CD4-positive, alpha-beta T cell treated with Interleukin-15 for 4 hours (primary cell): Measurements from ENCODE around the gene SP110.
A peak's percentile ranks its signal among the peaks of the same experiment; 100 is the strongest.
"Not testable (repeated sequence)": the region's sequence is repeated elsewhere in the genome, so short reads cannot be mapped to it uniquely, and the experiment has no call there.

Experiments
- DNase-seq: peaks from one replicate; pipeline ENCODE4 v3.0.0-alpha.2; 2020; ENCODE audit warnings: low spot score

The SP110 gene

GRCh38 chr2:230219419-230220331 is at the start of gene SP110:
Gene SP110, minus strand, starts transcription at chr2:230219984. Its CDS starts 3,057 bp downstream, at chr2:230216927.
- DNase-seq = peak; percentile 81

- DNase-seq = no peak
These were observed 48.9 kb upstream of the SP110 start for GRCh38 chr2:230268606-230269243.

- DNase-seq = no peak
These were observed 47.8 kb upstream of the SP110 start for GRCh38 chr2:230267556-230267955.

GRCh38 chr2:230267059-230267458 is 47.3 kb upstream of the SP110 start:
- no peak for DNase-seq

GRCh38 chr2:230266638-230267037 is 46.9 kb upstream of the SP110 start:
- no peak for DNase-seq

GRCh38 chr2:230264945-230265344 is 45.2 kb upstream of the SP110 start:
- not testable (repeated sequence) for DNase-seq

- peak; percentile 6 for DNase-seq
These were observed 42.5 kb upstream of the SP110 start for GRCh38 chr2:230262246-230262645.

GRCh38 chr2:230258483-230258882 is 38.7 kb upstream of the SP110 start:
- DNase-seq = no peak

- no peak for DNase-seq
These were observed 37.0 kb upstream of the SP110 start for GRCh38 chr2:230256733-230257332.

GRCh38 chr2:230254152-230254881 is 34.5 kb upstream of the SP110 start:
- DNase-seq = peak; percentile 39

- DNase-seq = no peak
These were observed 30.4 kb upstream of the SP110 start for GRCh38 chr2:230250231-230250630.

GRCh38 chr2:230246206-230246605 is 26.4 kb upstream of the SP110 start:
- DNase-seq = no peak

GRCh38 chr2:230244211-230244610 is 24.4 kb upstream of the SP110 start:
- no peak for DNase-seq

GRCh38 chr2:230234845-230235244 is 15.1 kb upstream of the SP110 start:
- DNase-seq = no peak

GRCh38 chr2:230234122-230234722 is 14.4 kb upstream of the SP110 start:
- no peak for DNase-seq

- DNase-seq = no peak
These were observed 11.5 kb upstream of the SP110 start for GRCh38 chr2:230231251-230231650.

- no peak for DNase-seq
These were observed 10.9 kb upstream of the SP110 start for GRCh38 chr2:230230496-230231200.

GRCh38 chr2:230230087-230230486 is 10.3 kb upstream of the SP110 start:
- DNase-seq = no peak

GRCh38 chr2:230227216-230227615 is 7.4 kb upstream of the SP110 start:
- DNase-seq = no peak

GRCh38 chr2:230226051-230226551 is 6.3 kb upstream of the SP110 start:
- DNase-seq = peak; percentile 10

GRCh38 chr2:230225486-230225885 is 5.7 kb upstream of the SP110 start, which contains the start of gene SP140:
Gene SP140, plus strand, starts transcription at chr2:230225736. Its CDS starts 109 bp downstream, at chr2:230225845.
- DNase-seq = peak; percentile 79
